ENCODE measurements around the gene NAP1L5.

Gene NAP1L5

DNA sequence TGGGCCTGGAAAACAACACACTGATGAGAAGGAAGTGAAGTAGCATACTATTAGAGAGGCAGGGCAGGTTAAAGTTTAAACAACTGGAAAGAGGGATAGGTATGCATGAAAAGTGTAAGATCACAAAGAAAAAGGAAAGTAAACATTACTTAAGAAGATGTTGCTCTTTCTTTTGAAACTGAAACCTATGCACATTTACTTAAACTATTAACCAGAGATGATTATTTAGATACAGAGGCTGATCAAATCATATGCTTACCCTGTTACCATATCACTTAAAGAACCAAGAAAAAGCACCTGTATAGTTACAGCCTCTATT lies 37.8 kb downstream of the NAP1L5 start:
- no peak for DNase-seq

DNA sequence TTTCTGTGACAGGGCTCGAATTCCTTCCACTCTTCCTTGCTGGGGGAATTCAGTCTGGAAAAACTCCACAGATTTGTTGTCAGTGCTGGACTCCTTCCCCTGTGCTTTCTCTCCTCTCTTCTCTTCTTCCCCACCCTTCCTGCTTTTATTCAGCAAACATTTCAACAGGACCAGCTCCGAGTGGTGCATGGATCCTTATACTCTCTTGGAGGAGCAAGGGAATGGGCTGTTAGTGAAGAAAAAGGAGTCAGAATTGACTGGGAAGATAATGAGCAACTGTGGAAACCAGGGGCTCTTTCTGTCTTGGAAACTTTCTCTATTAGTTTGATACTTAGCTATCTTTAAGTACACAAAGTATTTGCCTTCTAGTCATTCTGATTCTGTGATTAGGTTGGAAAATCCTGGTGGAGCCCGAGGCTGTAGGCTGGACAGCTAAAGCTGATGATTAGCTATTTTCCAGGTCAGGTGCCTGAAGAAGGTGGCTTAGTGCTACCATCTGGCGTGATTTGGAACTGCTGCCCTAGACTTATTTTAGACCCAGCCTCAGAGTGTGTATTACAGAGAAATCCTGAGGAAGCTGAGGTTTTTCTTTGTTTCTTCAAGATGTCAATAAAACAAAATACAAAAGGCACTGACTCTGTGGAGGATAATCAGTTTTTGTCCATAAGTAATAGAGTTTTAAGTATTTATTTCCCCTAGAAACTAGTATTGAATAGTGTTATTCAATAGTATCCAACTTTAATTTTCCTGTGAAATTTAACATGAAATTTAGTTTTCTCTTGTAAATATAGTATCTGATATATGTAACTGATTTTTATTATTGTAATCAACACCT lies 38.4 kb downstream of the NAP1L5 start:
- peak; percentile 65 for DNase-seq

DNA sequence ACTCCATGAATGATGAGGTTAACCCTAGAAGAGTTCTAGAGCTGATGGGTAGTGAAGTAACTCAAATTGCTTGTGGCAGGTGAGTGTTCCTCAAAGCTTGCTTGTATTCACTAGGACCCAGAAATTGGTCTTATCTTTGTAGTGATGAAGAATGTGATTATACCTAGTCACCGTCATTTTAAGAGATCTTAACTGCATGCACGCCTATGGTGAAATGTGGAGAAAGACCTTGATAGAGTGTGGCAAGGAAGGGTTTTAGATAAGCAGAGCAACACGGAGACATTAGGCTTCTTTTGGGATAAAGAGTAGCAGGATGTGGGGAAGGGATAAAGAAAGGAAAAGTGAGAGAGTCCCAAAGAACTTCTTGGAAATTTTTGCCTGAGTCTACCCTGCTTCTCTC lies 42.4 kb downstream of the NAP1L5 start:
- no peak for DNase-seq

DNA sequence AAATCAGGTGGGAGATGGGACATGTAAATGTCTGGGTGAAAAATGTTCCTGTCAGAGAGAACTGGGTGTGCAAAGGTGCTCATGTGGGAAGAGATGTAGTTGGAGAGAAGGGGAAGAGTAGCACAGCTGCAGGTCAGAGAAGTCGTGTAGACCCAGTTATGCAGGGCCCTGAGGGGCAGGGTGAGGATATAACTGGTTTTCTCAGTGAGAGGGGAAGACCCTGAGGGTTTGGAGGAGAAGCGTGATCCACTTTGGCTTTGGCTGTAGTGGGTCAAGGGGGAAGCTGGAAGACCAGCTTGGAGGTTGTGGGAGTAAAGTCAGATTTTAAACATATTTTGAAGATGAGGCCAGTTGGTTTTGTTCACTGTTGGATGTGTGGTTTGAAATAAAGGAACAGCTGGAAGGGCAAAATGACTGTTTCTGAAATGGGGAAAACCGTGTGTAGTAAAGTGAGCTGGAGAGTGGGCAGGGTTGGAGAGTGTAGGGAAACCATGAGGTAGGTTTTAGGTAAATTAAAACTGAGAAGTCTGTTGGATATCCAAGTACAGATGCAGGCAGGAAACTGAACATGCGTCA lies 44.2 kb downstream of the NAP1L5 start:
- DNase-seq, result no peak

DNA sequence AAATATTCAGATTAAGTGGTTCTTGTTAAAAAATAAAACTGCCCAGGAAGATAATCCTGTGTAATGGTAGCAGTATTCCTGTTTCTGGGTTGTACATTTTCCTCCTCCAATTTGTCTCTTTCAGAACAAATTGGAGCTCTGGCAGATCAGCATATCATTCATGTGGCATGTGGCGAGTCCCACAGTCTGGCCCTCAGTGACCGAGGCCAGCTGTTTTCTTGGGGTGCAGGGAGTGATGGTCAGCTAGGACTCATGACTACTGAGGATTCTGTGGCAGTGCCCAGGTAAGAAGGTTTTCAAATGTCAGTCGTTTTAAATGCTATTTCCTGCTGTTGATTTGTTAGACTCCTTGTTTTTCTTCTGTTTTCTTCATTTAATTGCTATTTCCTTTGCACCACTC lies 47.9 kb downstream of the NAP1L5 start:
- DNase-seq, result no peak

DNA sequence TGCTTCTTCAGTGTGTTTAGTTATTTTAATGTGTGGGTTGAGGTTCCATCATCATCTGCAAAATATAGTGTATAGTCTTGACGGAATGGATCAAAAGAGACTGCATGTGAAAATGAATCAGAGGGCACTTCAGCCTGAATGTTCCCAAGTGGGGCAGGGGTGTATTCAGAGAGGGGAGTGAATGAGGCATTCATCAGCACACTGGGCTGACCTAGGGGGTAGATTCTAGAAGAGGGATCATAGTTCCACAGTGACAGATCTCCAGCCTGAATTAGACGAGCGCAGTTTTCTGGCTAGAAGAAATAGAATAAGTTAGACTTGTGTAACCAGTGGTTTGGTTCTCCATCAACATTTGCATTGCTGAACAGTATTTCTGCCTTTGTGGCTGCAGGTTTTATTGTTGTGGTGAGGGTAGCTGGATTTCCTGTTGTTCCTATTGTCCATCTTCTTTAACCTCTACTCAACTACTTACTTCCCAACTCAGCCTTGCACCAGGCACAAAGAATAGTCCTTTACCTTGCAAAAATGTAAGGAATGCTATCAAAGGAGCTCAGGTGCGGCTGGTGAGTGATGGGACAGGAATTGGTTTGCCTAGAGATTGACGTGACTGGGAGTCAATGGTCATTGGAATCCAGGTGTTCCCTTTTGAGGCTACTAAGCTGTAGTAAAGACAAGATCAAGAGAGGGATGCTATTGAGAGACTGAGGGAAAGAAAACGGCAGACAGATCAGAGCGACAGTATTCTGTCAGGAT lies 50.9 kb downstream of the NAP1L5 start:
- DNase-seq, result no peak

DNA sequence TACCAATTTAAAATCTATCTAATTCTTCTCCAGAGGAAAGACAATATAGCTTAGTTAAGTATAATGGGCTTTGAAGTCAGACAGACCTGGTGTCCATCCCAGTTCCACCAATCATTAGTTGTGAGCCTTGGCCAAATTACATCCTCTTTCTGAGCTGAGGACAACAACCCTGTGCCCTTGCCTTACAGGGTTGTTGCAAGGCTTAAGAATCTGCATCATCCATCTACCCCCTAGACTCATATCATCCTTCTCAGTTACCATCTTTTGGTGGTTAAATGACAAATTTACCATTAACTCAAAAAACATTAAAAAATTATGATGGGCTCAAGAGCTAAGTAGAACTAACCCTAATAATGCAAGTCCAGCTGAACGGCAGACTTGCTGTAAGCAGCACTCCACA lies 51.6 kb downstream of the NAP1L5 start:
- no peak for DNase-seq

Data from fibroblast of skin of right quadriceps (primary cell).